ENCODE data around the gene SSTR3. TPM values are rescaled to one million over a fixed set of nuclear protein-coding genes. Genes with fewer than 3 reads are reported as not detected.

SSTR3 gene
- total RNA-seq, 2 experiments from 2014 or later: 0.25 to 0.30 TPM

GRCh38 chr22:37196539-37197450, 15.5 kb downstream of the SSTR3 start:
- no peaks in the 10 kb centered on the region for H4K20me1 ChIP-seq (ENCODE audit: insufficient read depth, low read length)
- ChIA-PET CTCF (ENCODE audit: unreplicated experiment) (no interaction called here), POLR2A (interaction anchor here (1.2 kb wide), 1 partner anchor 48 kb away, joined by 3 read pairs; the partner anchor contains the start of gene RAC2)
- no peak overlapping the region for H3K4me3 ChIP-seq (ENCODE audit: low read depth, low read length, poor library complexity, severe bottlenecking)
- intact Hi-C loops (cut with micrococcal nuclease; ENCODE audit: unreplicated experiment): no loop called here
- H3K79me2 ChIP-seq (ENCODE audit: insufficient read depth, low read depth, low read length): no peaks in the 10 kb centered on the region
- H3K4me2 ChIP-seq (ENCODE audit: low read length): no peak overlapping the region
- no TSS peak for BruUV-seq (replicated peaks)
- H3K9me3 ChIP-seq (ENCODE audit: low read length): peaks cover 12% of the 10 kb centered on the region; the same call in 1 of the 2 replicates
- H3K9me2 ChIP-seq (ENCODE audit: insufficient read depth, low read length): no peaks in the 10 kb centered on the region
- H3K36me3 ChIP-seq (ENCODE audit: insufficient read depth, low read length): no peaks in the 10 kb centered on the region
- H3K4me1 ChIP-seq (ENCODE audit: insufficient read depth, low read length, poor library complexity, severe bottlenecking): peaks cover 27% of the 10 kb centered on the region
- no peak overlapping the region for H3K27ac ChIP-seq (ENCODE audit: low read depth, low read length, poor library complexity, severe bottlenecking)
- no peak for DNase-seq (ENCODE audit: low spot score)
- TF ChIP-seq EZH2phosphoT487 (IDR thresholded peaks at IDR 0.05; ENCODE audit: borderline replicate concordance, low read depth, low read length) (no peak), CTCF (conservative IDR thresholded peaks at IDR 0.05; ENCODE audit: low read length) (no peak)
- H2AFZ ChIP-seq (ENCODE audit: low read length): no peak overlapping the region

GRCh38 chr22:37195921-37196320, 16.4 kb downstream of the SSTR3 start:
- H3K4me2 ChIP-seq (ENCODE audit: low read length): no peak overlapping the region
- H3K79me2 ChIP-seq (ENCODE audit: insufficient read depth, low read depth, low read length): no peaks in the 10 kb centered on the region
- no peaks in the 10 kb centered on the region for H3K36me3 ChIP-seq (ENCODE audit: insufficient read depth, low read length)
- H3K27ac ChIP-seq (ENCODE audit: low read depth, low read length, poor library complexity, severe bottlenecking): no peak overlapping the region
- DNase-seq (ENCODE audit: low spot score): no peak
- no TSS peak for BruUV-seq (replicated peaks)
- peaks cover 12% of the 10 kb centered on the region; the same call in 1 of the 2 replicates for H3K9me3 ChIP-seq (ENCODE audit: low read length)
- ChIA-PET POLR2A (no interaction called here), CTCF (ENCODE audit: unreplicated experiment) (no interaction called here)
- TF ChIP-seq EZH2phosphoT487 (IDR thresholded peaks at IDR 0.05; ENCODE audit: borderline replicate concordance, low read depth, low read length) (no peak), CTCF (conservative IDR thresholded peaks at IDR 0.05; ENCODE audit: low read length) (no peak)
- intact Hi-C loops (cut with micrococcal nuclease; ENCODE audit: unreplicated experiment): no loop called here
- H2AFZ ChIP-seq (ENCODE audit: low read length): no peak overlapping the region
- H3K9me2 ChIP-seq (ENCODE audit: insufficient read depth, low read length): no peaks in the 10 kb centered on the region
- H3K4me1 ChIP-seq (ENCODE audit: insufficient read depth, low read length, poor library complexity, severe bottlenecking): peaks cover 20% of the 10 kb centered on the region
- H4K20me1 ChIP-seq (ENCODE audit: insufficient read depth, low read length): no peaks in the 10 kb centered on the region
- H3K4me3 ChIP-seq (ENCODE audit: low read depth, low read length, poor library complexity, severe bottlenecking): no peak overlapping the region

- CTCF ChIA-PET (ENCODE audit: unreplicated experiment): interaction anchor here (0.6 kb wide), 1 partner anchor 69 kb away, joined by 4 read pairs; no protein-coding TSS in a partner anchor
- H3K9me3 ChIP-seq (ENCODE audit: low read length): peaks cover 12% of the 10 kb centered on the region; the same call in 1 of the 2 replicates
- H4K20me1 ChIP-seq (ENCODE audit: insufficient read depth, low read length): no peaks in the 10 kb centered on the region
- H3K27ac ChIP-seq (ENCODE audit: low read depth, low read length, poor library complexity, severe bottlenecking): no peak overlapping the region
- no peaks in the 10 kb centered on the region for H3K9me2 ChIP-seq (ENCODE audit: insufficient read depth, low read length)
- H3K36me3 ChIP-seq (ENCODE audit: insufficient read depth, low read length): no peaks in the 10 kb centered on the region
- no peak overlapping the region for H2AFZ ChIP-seq (ENCODE audit: low read length)
- H3K4me1 ChIP-seq (ENCODE audit: insufficient read depth, low read length, poor library complexity, severe bottlenecking): peaks cover 8% of the 10 kb centered on the region
- H3K4me2 ChIP-seq (ENCODE audit: low read length): no peak overlapping the region
- H3K79me2 ChIP-seq (ENCODE audit: insufficient read depth, low read depth, low read length): no peaks in the 10 kb centered on the region
- BruUV-seq (replicated peaks): no TSS peak
- DNase-seq (ENCODE audit: low spot score): no peak
- H3K4me3 ChIP-seq (ENCODE audit: low read depth, low read length, poor library complexity, severe bottlenecking): no peak overlapping the region
- TF ChIP-seq EZH2phosphoT487 (IDR thresholded peaks at IDR 0.05; ENCODE audit: borderline replicate concordance, low read depth, low read length): no peak
- no peak for TF ChIP-seq CTCF (conservative IDR thresholded peaks at IDR 0.05; ENCODE audit: low read length)
- POLR2A ChIA-PET: interaction anchor here (0.9 kb wide), 1 partner anchor 53 kb away, joined by 3 read pairs; no protein-coding TSS in a partner anchor
- intact Hi-C loops (cut with micrococcal nuclease; ENCODE audit: unreplicated experiment): no loop called here
These were observed 17.5 kb downstream of the SSTR3 start for GRCh38 chr22:37194750-37195149.

Data from OCI-LY7 (cell line).